Measurements from ENCODE around the gene PPP1R9A. TPM values are rescaled to one million over a fixed set of nuclear protein-coding genes. Genes with fewer than 3 reads are reported as not detected.

The PPP1R9A gene
- total RNA-seq, 1 experiment from 2014 or later = 15.6 TPM

GRCh38 chr7:94922457-94922856 lies 15.1 kb downstream of the PPP1R9A start:
- BruUV-seq (replicated peaks) = no TSS peak
- ChIA-PET POLR2A (ENCODE audit: low non-redundant PET) (no interaction called here), CTCF (no interaction called here)
- no peak overlapping the region for H3K27ac ChIP-seq (ENCODE audit: low read depth, low read length, poor library complexity, severe bottlenecking)
- intact Hi-C loops (cut with micrococcal nuclease; ENCODE audit: unreplicated experiment) = no loop called here
- no peak for DNase-seq (ENCODE audit: low spot score)
- TF ChIP-seq CTCF (conservative IDR thresholded peaks at IDR 0.05; ENCODE audit: low read depth, low read length) (no peak), EZH2 (IDR thresholded peaks at IDR 0.05; ENCODE audit: borderline replicate concordance, low read depth, low read length, poor library complexity, severe bottlenecking) (no peak)
- no peaks in the 10 kb centered on the region for H3K9me3 ChIP-seq (ENCODE audit: low read depth, low read length, poor library complexity, severe bottlenecking)
- H3K4me1 ChIP-seq (ENCODE audit: insufficient read depth, low read length, poor library complexity, severe bottlenecking) = peaks cover 28% of the 10 kb centered on the region
- no peaks in the 10 kb centered on the region for H3K36me3 ChIP-seq (ENCODE audit: insufficient read depth, low read length, poor library complexity, severe bottlenecking)
- no peak overlapping the region for H3K4me3 ChIP-seq (ENCODE audit: low read depth, low read length, poor library complexity, severe bottlenecking)
- H3K27me3 ChIP-seq (replicated peaks; ENCODE audit: insufficient read depth, low read depth, low read length, poor library complexity) = no peaks in the 10 kb centered on the region

GRCh38 chr7:94923412-94923811 lies 16.0 kb downstream of the PPP1R9A start:
- no peaks in the 10 kb centered on the region for H3K9me3 ChIP-seq (ENCODE audit: low read depth, low read length, poor library complexity, severe bottlenecking)
- H3K4me3 ChIP-seq (ENCODE audit: low read depth, low read length, poor library complexity, severe bottlenecking) = no peak overlapping the region
- H3K4me1 ChIP-seq (ENCODE audit: insufficient read depth, low read length, poor library complexity, severe bottlenecking) = peaks cover 28% of the 10 kb centered on the region
- BruUV-seq (replicated peaks) = no TSS peak
- no peaks in the 10 kb centered on the region for H3K36me3 ChIP-seq (ENCODE audit: insufficient read depth, low read length, poor library complexity, severe bottlenecking)
- CTCF ChIA-PET = no interaction called here
- DNase-seq (ENCODE audit: low spot score) = peak; percentile 86
- POLR2A ChIA-PET (ENCODE audit: low non-redundant PET) = no interaction called here
- peak overlapping the region; percentile 24 for H3K27ac ChIP-seq (ENCODE audit: low read depth, low read length, poor library complexity, severe bottlenecking)
- intact Hi-C loops (cut with micrococcal nuclease; ENCODE audit: unreplicated experiment) = no loop called here
- H3K27me3 ChIP-seq (replicated peaks; ENCODE audit: insufficient read depth, low read depth, low read length, poor library complexity) = no peaks in the 10 kb centered on the region
- TF ChIP-seq CTCF (conservative IDR thresholded peaks at IDR 0.05; ENCODE audit: low read depth, low read length) (no peak), EZH2 (IDR thresholded peaks at IDR 0.05; ENCODE audit: borderline replicate concordance, low read depth, low read length, poor library complexity, severe bottlenecking) (no peak)

GRCh38 chr7:94928168-94928707 lies 20.8 kb downstream of the PPP1R9A start:
- no peak overlapping the region for H3K27ac ChIP-seq (ENCODE audit: low read depth, low read length, poor library complexity, severe bottlenecking)
- H3K36me3 ChIP-seq (ENCODE audit: insufficient read depth, low read length, poor library complexity, severe bottlenecking) = no peaks in the 10 kb centered on the region
- no peak overlapping the region for H3K4me3 ChIP-seq (ENCODE audit: low read depth, low read length, poor library complexity, severe bottlenecking)
- POLR2A ChIA-PET (ENCODE audit: low non-redundant PET) = no interaction called here
- H3K27me3 ChIP-seq (replicated peaks; ENCODE audit: insufficient read depth, low read depth, low read length, poor library complexity) = no peaks in the 10 kb centered on the region
- H3K4me1 ChIP-seq (ENCODE audit: insufficient read depth, low read length, poor library complexity, severe bottlenecking) = peaks cover 16% of the 10 kb centered on the region
- no peak for DNase-seq (ENCODE audit: low spot score)
- TF ChIP-seq CTCF (conservative IDR thresholded peaks at IDR 0.05; ENCODE audit: low read depth, low read length) (no peak), EZH2 (IDR thresholded peaks at IDR 0.05; ENCODE audit: borderline replicate concordance, low read depth, low read length, poor library complexity, severe bottlenecking) (no peak)
- no TSS peak for BruUV-seq (replicated peaks)
- CTCF ChIA-PET = no interaction called here
- no peaks in the 10 kb centered on the region for H3K9me3 ChIP-seq (ENCODE audit: low read depth, low read length, poor library complexity, severe bottlenecking)
- intact Hi-C loops (cut with micrococcal nuclease; ENCODE audit: unreplicated experiment) = no loop called here
